H9 (cell line): ENCODE results near the gene TMPRSS7. TPM values are rescaled to one million over a fixed set of nuclear protein-coding genes. Genes with fewer than 3 reads are reported as not detected.
A peak's percentile ranks its signal among the peaks of the same experiment; 100 is the strongest.

Experiments
- DNase-seq: peaks from one replicate; pipeline ENCODE4 v3.0.0-alpha.2; 2017
- H2AFZ ChIP-seq: one replicate; pipeline ENCODE4 v1.6.1; 2013; ENCODE audit warnings: mild to moderate bottlenecking, low read length, control low read depth, moderate library complexity
- H2AK5ac ChIP-seq: 2 replicates; pipeline ENCODE4 v1.6.1; 2013; ENCODE audit warnings: low read length, control low read depth, mixed read lengths; ENCODE audit not compliant: insufficient read length
- H2BK120ac ChIP-seq: one replicate; pipeline ENCODE4 v1.6.1; 2013; ENCODE audit warnings: low read depth, mild to moderate bottlenecking, low read length, control low read depth, inconsistent platforms; ENCODE audit not compliant: poor library complexity, severe bottlenecking
- H2BK12ac ChIP-seq: 2 replicates; pipeline ENCODE4 v1.6.1; 2013; ENCODE audit warnings: low read length, control low read depth, mixed read lengths, low read depth; ENCODE audit not compliant: insufficient read length
- H2BK15ac ChIP-seq: 2 replicates; pipeline ENCODE4 v1.6.1; 2013; ENCODE audit warnings: low read depth, low read length, control low read depth
- H2BK20ac ChIP-seq: one replicate; pipeline ENCODE4 v1.6.1; 2013; ENCODE audit warnings: low read depth, mild to moderate bottlenecking, low read length, control low read depth, inconsistent platforms; ENCODE audit not compliant: poor library complexity, severe bottlenecking
- H2BK5ac ChIP-seq: 2 replicates; pipeline ENCODE4 v1.6.1; 2013; ENCODE audit warnings: low read length, control low read depth, mixed read lengths; ENCODE audit not compliant: insufficient read length
- H3K14ac ChIP-seq: 2 replicates; pipeline ENCODE4 v1.6.1; 2013; ENCODE audit warnings: low read length, control low read depth; ENCODE audit not compliant: insufficient read depth
- H3K18ac ChIP-seq: 2 replicates; pipeline ENCODE4 v1.6.1; 2013; ENCODE audit warnings: low read depth, mild to moderate bottlenecking, mixed read lengths, low read length, control low read depth; ENCODE audit not compliant: insufficient read length
- H3K23ac ChIP-seq: 2 replicates; pipeline ENCODE4 v1.6.1; 2013; ENCODE audit warnings: low read length, control low read depth, mixed read lengths, low read depth; ENCODE audit not compliant: insufficient read length
- H3K23me2 ChIP-seq: 2 replicates; pipeline ENCODE4 v1.6.1; 2013; ENCODE audit warnings: low read depth, mild to moderate bottlenecking, mixed read lengths, low read length, control low read depth; ENCODE audit not compliant: insufficient read length, poor library complexity, severe bottlenecking
- H3K27ac ChIP-seq: 2 replicates; pipeline ENCODE4 v1.5.1; 2013; ENCODE audit warnings: low read length, control low read depth, mixed read lengths, low read depth; ENCODE audit not compliant: insufficient read length
- H3K27me3 ChIP-seq: 2 replicates; pipeline ENCODE4 v1.6.1; 2013; ENCODE audit warnings: low read length, control low read depth, inconsistent platforms; ENCODE audit not compliant: insufficient read depth
- H3K4ac ChIP-seq: 2 replicates; pipeline ENCODE4 v1.6.1; 2013; ENCODE audit warnings: low read depth, mild to moderate bottlenecking, control low read depth, inconsistent platforms, low read length, moderate library complexity
- H3K4me1 ChIP-seq: 2 replicates; pipeline ENCODE4 v1.6.1; 2013; ENCODE audit warnings: low read length, control low read depth, inconsistent platforms; ENCODE audit not compliant: insufficient read depth
- H3K4me2 ChIP-seq: 2 replicates; pipeline ENCODE4 v1.6.1; 2013; ENCODE audit warnings: low read length, control low read depth, mixed read lengths; ENCODE audit not compliant: insufficient read length, insufficient read depth
- H3K56ac ChIP-seq: 2 replicates; pipeline ENCODE4 v1.6.1; 2013; ENCODE audit warnings: low read depth, mild to moderate bottlenecking, mixed read lengths, low read length, control low read depth; ENCODE audit not compliant: insufficient read length
- H3K79me1 ChIP-seq: 2 replicates; pipeline ENCODE4 v1.6.1; 2013; ENCODE audit warnings: low read depth, mild to moderate bottlenecking, moderate library complexity, low read length, control low read depth, inconsistent platforms; ENCODE audit not compliant: insufficient read depth, poor library complexity, severe bottlenecking
- H3K79me2 ChIP-seq: 2 replicates; pipeline ENCODE4 v1.6.1; 2013; ENCODE audit warnings: low read length, control low read depth, inconsistent platforms; ENCODE audit not compliant: insufficient read depth
- H3K9ac ChIP-seq: 2 replicates; pipeline ENCODE4 v1.6.1; 2013; ENCODE audit warnings: low read length, control low read depth, mixed read lengths; ENCODE audit not compliant: insufficient read length; ENCODE audit errors: extremely low read depth
- H3K9me3 ChIP-seq: one replicate; pipeline ENCODE4 v1.6.1; 2013; ENCODE audit warnings: low read depth, low read length, inconsistent platforms; ENCODE audit not compliant: control insufficient read depth
- H3T11ph ChIP-seq: one replicate; pipeline ENCODE4 v1.6.1; 2013; ENCODE audit warnings: mild to moderate bottlenecking, low read length, control low read depth, inconsistent platforms
- H4K20me1 ChIP-seq: one replicate; pipeline ENCODE4 v1.6.1; 2013; ENCODE audit not compliant: control insufficient read depth, insufficient read length, insufficient read depth
- H4K5ac ChIP-seq: 2 replicates; pipeline ENCODE4 v1.6.1; 2013; ENCODE audit warnings: low read depth, mild to moderate bottlenecking, mixed read lengths, low read length, control low read depth; ENCODE audit not compliant: insufficient read length
- H4K8ac ChIP-seq: replicated peaks from 2 replicates; pipeline ENCODE4 v1.6.1; 2013; ENCODE audit warnings: low read length, control low read depth, mixed read lengths, low read depth; ENCODE audit not compliant: insufficient read length
- H4K91ac ChIP-seq: 2 replicates; pipeline ENCODE4 v1.6.1; 2013; ENCODE audit warnings: low read depth, mild to moderate bottlenecking, moderate library complexity, mixed read lengths, low read length, control low read depth; ENCODE audit not compliant: insufficient read length
- H3K27ac Mint-ChIP-seq, 3 experiments: 2 replicates in 2 of 3; 3 replicates in 1 of 3; pipeline ENCODE4 v1.8.0; 2020 to 2021; ENCODE audit warnings: mixed read lengths in 3 of 3, mild to moderate bottlenecking in 1 of 3, moderate library complexity in 1 of 3
- H3K27me3 Mint-ChIP-seq: 2 replicates; pipeline ENCODE4 v1.8.0; 2021; ENCODE audit warnings: low read depth, mild to moderate bottlenecking, moderate library complexity, mixed read lengths
- H3K36me3 Mint-ChIP-seq, 3 experiments: 2 replicates in 2 of 3; 3 replicates in 1 of 3; pipeline ENCODE4 v1.8.0; 2020 to 2021; ENCODE audit warnings: low read depth in 3 of 3, mixed read lengths in 3 of 3; ENCODE audit not compliant: insufficient read depth in 1 of 3
- H3K4me1 Mint-ChIP-seq, 2 experiments: 2 replicates each; pipeline ENCODE4 v1.8.0; 2020; ENCODE audit warnings: mixed read lengths in 2 of 2
- H3K4me3 Mint-ChIP-seq, 2 experiments: 2 replicates in 1 of 2; 3 replicates in 1 of 2; pipeline ENCODE4 v1.8.0; 2020 to 2021; ENCODE audit warnings: mild to moderate bottlenecking in 2 of 2, mixed read lengths in 2 of 2, moderate library complexity in 1 of 2
- H3K9me3 Mint-ChIP-seq, 2 experiments: 2 replicates in 1 of 2; 3 replicates in 1 of 2; pipeline ENCODE4 v1.8.0; 2020; ENCODE audit warnings: mild to moderate bottlenecking in 2 of 2, mixed read lengths in 2 of 2, moderate library complexity in 1 of 2
- CTCF ChIP-seq: fragments of 200-600 bp; sonication (generic); conservative IDR thresholded peaks from 3 replicates; pipeline ENCODE4 v1.8.0; 2021; ENCODE audit warnings: antibody characterized with exemption, mild to moderate bottlenecking
- WGBS: extraction: QIAGEN DNeasy Blood & Tissue Kit; methylation state at CpG from one replicate; pipeline ENCODE4 v1.1.7; 2013; ENCODE audit warnings: missing lambda C conversion rate, low lambda C conversion rate, mixed read lengths; ENCODE audit not compliant: insufficient read length; ENCODE audit errors: extremely low coverage; 5-methylcytosine and 5-hydroxymethylcytosine counted together
- total RNA-seq: library from RNA; stranded (reverse); gene quantifications from 2 replicates; pipeline ENCODE4 v1.2.1, GENCODE V29; 2021

TMPRSS7 gene
- total RNA-seq, 1 experiment from 2014 or later: not detected

- H4K8ac ChIP-seq: no peak overlapping the region
- H2BK12ac ChIP-seq: no peak overlapping the region
- H2AK5ac ChIP-seq: no peak overlapping the region
- Mint-ChIP-seq H3K9me3 (no peaks in the 10 kb centered on the region), H3K27ac (no peak overlapping the region; a peak in 1 of 7 replicates), H3K36me3 (peaks cover 0 to 12% (median 5%) of the 10 kb centered on the region in 3 experiments; a peak in 4 of 7 replicates), H3K27me3 (peaks cover 26% of the 10 kb centered on the region), H3K4me3 (peak overlapping the region; percentile 89 to 91; a peak in 4 of 5 replicates), H3K4me1 (peaks cover 32 to 51% of the 10 kb centered on the region in 2 experiments)
- no peak overlapping the region for H3K56ac ChIP-seq
- H4K5ac ChIP-seq: no peak overlapping the region
- no CpG with 5 or more reads among the region's 2 CpGs for WGBS
- H3K14ac ChIP-seq: no peak overlapping the region
- H2AFZ ChIP-seq: no peak overlapping the region
- no peak overlapping the region for H3K27ac ChIP-seq
- 0 out of 2 replicates have a peak, but pooled peaks cover 7% of the 10 kb centered on the region for H3K4me1 ChIP-seq
- no peak overlapping the region for H3K18ac ChIP-seq
- no peaks in the 10 kb centered on the region for H3K79me1 ChIP-seq
- peaks cover 15% of the 10 kb centered on the region for H3K23me2 ChIP-seq
- no peak overlapping the region for H3K4me2 ChIP-seq
- H3T11ph ChIP-seq: no peak overlapping the region
- H2BK15ac ChIP-seq: no peak overlapping the region
- no peaks in the 10 kb centered on the region for H3K9me3 ChIP-seq
- H2BK5ac ChIP-seq: no peak overlapping the region
- no peaks in the 10 kb centered on the region for H3K79me2 ChIP-seq
- no peak for DNase-seq
- no peak overlapping the region for H2BK120ac ChIP-seq
- H3K9ac ChIP-seq: no peak overlapping the region
- no peak overlapping the region for H3K23ac ChIP-seq
- no peak overlapping the region for H2BK20ac ChIP-seq
- H3K4ac ChIP-seq: no peak overlapping the region
- H4K91ac ChIP-seq: no peak overlapping the region
- no peaks in the 10 kb centered on the region for H3K27me3 ChIP-seq
- no peaks in the 10 kb centered on the region for H4K20me1 ChIP-seq
- no peak for TF ChIP-seq CTCF
Observed at GRCh38 chr3:112000966-112001365, 33.6 kb upstream of the TMPRSS7 start.
